ENCODE measurements around the gene ZMYND8.
"Not testable (repeated sequence)": the region's sequence is repeated elsewhere in the genome, so short reads cannot be mapped to it uniquely, and the experiment has no call there.

ZMYND8 gene

DNA sequence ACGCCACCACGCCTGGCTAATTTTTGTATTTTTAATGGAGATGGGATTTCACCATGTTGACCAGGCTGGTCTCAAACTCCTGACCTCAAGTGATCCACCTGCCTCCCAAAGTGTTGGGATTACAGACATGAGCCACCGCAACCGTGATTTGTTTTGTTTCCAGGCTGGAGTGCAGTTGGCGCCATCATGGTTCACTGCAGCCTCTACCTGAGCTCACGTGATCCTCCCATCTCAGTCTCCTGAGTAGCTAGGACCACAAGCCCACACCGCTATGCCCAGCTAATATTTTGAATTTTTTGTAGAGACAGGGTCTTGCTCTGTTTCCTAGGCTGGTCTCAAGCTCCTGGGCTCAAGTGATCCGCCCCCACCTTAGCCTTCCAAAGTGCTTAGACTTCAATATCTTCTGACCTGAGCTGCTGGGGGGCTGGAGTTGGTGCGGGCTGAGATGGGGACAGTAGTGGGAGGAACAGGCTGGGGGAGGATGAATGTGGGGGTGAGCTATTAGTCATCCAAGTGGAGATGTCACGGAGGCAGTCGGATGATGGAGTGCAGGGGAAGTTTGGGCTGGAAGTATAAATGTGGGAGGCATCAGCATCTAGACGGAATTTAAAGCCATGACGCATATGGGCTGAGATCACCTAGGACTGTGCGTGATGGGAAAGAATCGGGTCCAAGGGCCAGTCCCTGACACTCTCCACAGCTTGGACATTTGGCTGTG lies 23.1 kb upstream of the ZMYND8 start:
- H3K4me3 ChIP-seq (ENCODE audit: low read depth, low read length) = no peak overlapping the region
- TF ChIP-seq CTCF (IDR thresholded peaks at IDR 0.05; ENCODE audit: low read depth, low read length, missing control alignments) = no peak
- no peak for DNase-seq (ENCODE audit: low read depth)

DNA sequence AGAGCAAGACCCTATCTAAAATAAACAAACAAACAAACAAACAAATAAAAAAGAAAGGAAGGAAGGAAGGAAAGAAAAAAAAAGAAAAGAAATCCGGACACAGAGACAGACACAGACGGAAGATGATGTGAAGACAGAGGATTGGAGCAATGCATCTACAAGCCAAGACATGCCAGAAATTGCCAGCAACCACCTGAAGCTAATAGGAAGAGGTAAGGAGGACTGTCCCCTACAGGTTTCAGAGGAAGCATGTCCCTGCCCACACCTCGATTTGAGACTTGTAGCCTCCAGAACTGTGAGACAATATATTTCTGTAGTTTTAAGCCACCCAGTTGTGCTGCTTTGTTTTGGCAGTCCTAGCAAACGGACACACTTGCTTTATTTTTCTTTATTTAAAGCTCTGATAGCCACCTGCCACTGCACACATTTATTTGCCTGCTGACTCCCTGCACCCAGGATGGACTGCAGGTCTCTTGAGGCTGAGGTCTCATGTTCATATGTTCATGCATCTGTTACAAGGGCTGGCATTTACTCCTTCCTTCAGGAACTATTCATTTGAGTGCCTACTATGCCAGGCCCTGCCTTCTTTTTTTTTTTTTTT lies 20.7 kb upstream of the ZMYND8 start:
- TF ChIP-seq CTCF (IDR thresholded peaks at IDR 0.05; ENCODE audit: low read depth, low read length, missing control alignments) = peak; percentile 10
- DNase-seq (ENCODE audit: low read depth) = no peak

DNA sequence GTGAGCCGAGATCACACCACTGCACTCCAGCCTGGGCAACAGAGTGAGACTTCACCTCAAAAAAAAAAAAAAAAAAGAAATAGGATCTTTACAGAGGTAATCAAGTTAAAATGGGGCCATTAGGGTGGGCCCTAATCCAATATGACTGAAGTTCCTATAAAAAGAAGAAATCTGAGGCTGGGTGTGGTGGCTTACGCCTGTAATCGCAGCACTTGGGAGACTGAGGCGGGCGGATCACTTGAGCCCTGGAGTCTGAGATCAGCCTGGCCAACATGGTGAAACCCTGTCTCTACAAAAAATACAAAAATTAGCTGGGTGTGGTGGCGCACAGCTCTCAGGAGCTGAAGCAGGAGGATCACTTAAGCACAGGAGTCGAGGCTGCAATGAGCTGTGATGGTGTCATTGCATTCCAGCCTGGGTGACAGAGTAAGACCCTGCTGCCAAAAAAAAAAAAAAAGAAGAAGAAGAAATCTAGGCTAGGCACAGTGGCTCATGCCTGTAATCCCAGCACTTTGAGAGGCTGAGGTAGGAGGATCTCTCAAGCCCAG lies 19.7 kb upstream of the ZMYND8 start:
- H3K4me3 ChIP-seq (ENCODE audit: low read depth, low read length); DNase-seq (ENCODE audit: low read depth): not testable (repeated sequence)

More for the DNA sequence above, 20.7 kb upstream of the ZMYND8 start:
- H3K4me3 ChIP-seq (ENCODE audit: low read depth, low read length) = no peak overlapping the region

DNA sequence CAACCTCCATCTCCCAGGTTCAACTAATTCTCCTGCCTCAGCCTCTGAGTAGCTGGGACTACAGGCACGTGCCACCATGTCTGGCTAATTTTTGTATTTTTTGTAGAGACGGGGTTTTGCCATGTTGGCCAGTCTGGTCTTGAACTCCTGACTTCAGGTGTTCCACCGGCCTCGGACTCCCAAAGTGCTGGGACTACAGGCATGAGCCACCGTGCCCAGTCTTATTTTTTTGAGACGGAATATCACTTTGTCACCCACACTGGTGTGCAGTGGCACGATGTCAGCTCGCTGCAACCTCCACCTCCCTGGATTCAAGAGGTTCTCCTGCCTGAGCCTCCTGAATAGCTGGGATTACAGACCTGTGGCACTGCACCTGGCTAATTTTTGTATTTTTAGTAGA lies 17.6 kb upstream of the ZMYND8 start:
- not testable (repeated sequence) for DNase-seq (ENCODE audit: low read depth); H3K4me3 ChIP-seq (ENCODE audit: low read depth, low read length)

- DNase-seq (ENCODE audit: low read depth) = no peak
- TF ChIP-seq CTCF (IDR thresholded peaks at IDR 0.05; ENCODE audit: low read depth, low read length, missing control alignments) = no peak
- no peak overlapping the region for H3K4me3 ChIP-seq (ENCODE audit: low read depth, low read length)
These were observed 16.8 kb upstream of the ZMYND8 start for GRCh38 chr20:47373206-47373733.

DNA sequence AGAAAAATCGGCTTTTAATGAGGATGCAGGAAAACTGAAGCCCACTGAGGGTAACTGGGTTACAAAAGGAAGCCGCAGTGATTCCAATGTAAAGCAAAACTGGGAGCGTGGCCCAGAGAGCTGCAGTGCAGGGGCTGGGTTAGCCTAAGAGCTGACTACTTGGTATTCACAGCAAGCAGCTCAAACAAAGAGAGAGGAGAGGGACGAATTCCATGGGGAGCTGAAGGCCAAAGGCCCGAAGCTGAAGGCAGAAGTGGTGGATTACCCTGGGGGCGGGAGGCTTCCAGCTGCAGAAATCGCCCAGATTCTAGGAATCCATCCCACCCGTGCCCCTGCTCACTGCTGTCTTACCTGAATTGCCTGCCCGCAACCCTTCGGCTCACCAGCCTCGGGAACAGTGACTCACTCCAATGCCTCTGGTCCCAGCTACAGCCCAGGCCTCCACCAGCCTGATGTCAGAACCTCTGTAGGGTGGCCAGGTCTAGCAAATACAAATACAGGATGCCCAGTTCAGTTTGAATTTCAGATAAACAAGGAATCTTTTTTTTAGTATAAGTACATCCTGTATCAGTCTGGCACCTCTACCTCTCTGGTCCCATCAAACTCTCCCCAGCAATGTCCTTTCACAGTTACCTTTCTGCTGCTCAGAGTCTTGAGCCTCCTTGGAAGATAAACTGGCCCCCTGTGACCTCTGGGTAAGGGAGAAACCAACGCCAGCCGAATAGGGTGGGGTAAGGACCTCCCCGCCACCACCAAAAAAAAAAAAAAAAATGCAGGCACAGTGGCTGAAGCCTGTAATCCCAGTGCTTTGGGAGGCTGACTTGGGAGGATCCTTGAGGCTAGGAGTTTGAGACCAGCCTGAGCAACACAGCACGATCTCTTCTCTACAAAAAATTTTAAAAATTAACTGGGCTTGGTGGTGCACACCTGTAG lies 14.6 kb upstream of the ZMYND8 start:
- no peak for DNase-seq (ENCODE audit: low read depth)
- no peak overlapping the region for H3K4me3 ChIP-seq (ENCODE audit: low read depth, low read length)
- TF ChIP-seq CTCF (IDR thresholded peaks at IDR 0.05; ENCODE audit: low read depth, low read length, missing control alignments) = no peak

- no peak for TF ChIP-seq CTCF (IDR thresholded peaks at IDR 0.05; ENCODE audit: low read depth, low read length, missing control alignments)
These were observed 13.7 kb upstream of the ZMYND8 start for GRCh38 chr20:47370214-47370613.

More at GRCh38 chr20:47370214-47370613, 13.7 kb upstream of the ZMYND8 start:
- H3K4me3 ChIP-seq (ENCODE audit: low read depth, low read length) = no peak overlapping the region
- no peak for DNase-seq (ENCODE audit: low read depth)
